ENCODE measurements around the gene ZNF534. TPM values are rescaled to one million over a fixed set of nuclear protein-coding genes. Genes with fewer than 3 reads are reported as not detected.

ZNF534 gene
- not detected for total RNA-seq
- polyA plus RNA-seq (2013, experiment 1 of 2), result not detected
- polyA plus RNA-seq (2013, experiment 2 of 2), result 0.04 TPM
- total RNA-seq, result 0 to 0.60 (median 0.09) reads per million in 172 experiments

DNA sequence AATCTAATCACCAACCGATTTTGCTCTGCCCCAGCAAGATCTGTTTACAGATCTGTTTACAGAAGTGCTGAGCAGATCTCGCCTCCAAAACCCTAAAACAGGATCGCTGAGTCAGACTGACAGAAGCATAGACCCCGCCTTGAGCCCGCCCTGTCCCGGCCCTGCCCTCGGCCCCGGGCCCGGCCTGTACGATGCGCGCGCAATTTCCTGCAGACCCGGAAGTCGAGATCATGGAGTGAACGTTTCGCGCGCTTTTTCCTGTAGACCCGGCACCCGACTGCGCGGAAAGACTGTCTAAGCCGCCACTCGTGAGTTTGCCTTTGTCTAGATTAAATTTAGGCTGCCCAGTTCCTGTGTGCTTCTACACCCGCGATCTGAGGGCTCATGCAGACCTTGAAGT, at the start of gene ZNF534:
Gene ZNF534, plus strand, starts transcription at position 212 of the 400 bp plus-strand sequence. CDS start 2,327 bp downstream, outside the sequence.
- Histone ChIP-seq H3K36me3 (ENCODE audit: insufficient read depth, low read length) (no peaks in the 10 kb centered on the region), H3K4me1 (ENCODE audit: insufficient read depth, low read length) (no peaks in the 10 kb centered on the region), H3K27ac (ENCODE audit: low read depth in 1 of 2, low read length in 2 of 2) (no peak within 1 kb of the TSS), H3K4me3 (ENCODE audit: low read length) (no peak within 1 kb of the TSS), H3K27me3 (ENCODE audit: control insufficient read depth in 1 of 2, insufficient read depth in 2 of 2, low read length in 2 of 2) (no peaks in the 10 kb centered on the region), H3K9me3 (ENCODE audit: control insufficient read depth in 1 of 2, insufficient read depth in 1 of 2, low read length in 2 of 2) (peaks cover 54 to 80% of the 10 kb centered on the region in 2 experiments)
- H3K36me3 Mint-ChIP-seq (ENCODE audit: low read depth), result peaks cover 41% of the 10 kb centered on the region
- intact Hi-C loops (cut with DNase I, micrococcal nuclease), result no loop called here
- no peaks in the 10 kb centered on the region for H3K4me1 Mint-ChIP-seq (ENCODE audit: low read depth)
- H3K27me3 Mint-ChIP-seq, result no peaks in the 10 kb centered on the region
- ATAC-seq (ENCODE audit: poor library complexity) (no peak), DNase-seq (no peak)
- TF ChIP-seq, protein P1, sequence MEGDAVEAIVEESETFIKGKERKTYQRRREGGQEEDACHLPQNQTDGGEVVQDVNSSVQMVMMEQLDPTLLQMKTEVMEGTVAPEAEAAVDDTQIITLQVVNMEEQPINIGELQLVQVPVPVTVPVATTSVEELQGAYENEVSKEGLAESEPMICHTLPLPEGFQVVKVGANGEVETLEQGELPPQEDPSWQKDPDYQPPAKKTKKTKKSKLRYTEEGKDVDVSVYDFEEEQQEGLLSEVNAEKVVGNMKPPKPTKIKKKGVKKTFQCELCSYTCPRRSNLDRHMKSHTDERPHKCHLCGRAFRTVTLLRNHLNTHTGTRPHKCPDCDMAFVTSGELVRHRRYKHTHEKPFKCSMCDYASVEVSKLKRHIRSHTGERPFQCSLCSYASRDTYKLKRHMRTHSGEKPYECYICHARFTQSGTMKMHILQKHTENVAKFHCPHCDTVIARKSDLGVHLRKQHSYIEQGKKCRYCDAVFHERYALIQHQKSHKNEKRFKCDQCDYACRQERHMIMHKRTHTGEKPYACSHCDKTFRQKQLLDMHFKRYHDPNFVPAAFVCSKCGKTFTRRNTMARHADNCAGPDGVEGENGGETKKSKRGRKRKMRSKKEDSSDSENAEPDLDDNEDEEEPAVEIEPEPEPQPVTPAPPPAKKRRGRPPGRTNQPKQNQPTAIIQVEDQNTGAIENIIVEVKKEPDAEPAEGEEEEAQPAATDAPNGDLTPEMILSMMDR (IDR thresholded peaks at IDR 0.05), result no peak
- H3K27ac Mint-ChIP-seq, result no peak within 1 kb of the TSS
- ChIA-PET CTCF (no interaction called here), POLR2A (no interaction called here)
- no peak within 1 kb of the TSS for H3K4me3 Mint-ChIP-seq
- peaks cover 15% of the 10 kb centered on the region for H3K9me3 Mint-ChIP-seq

DNA sequence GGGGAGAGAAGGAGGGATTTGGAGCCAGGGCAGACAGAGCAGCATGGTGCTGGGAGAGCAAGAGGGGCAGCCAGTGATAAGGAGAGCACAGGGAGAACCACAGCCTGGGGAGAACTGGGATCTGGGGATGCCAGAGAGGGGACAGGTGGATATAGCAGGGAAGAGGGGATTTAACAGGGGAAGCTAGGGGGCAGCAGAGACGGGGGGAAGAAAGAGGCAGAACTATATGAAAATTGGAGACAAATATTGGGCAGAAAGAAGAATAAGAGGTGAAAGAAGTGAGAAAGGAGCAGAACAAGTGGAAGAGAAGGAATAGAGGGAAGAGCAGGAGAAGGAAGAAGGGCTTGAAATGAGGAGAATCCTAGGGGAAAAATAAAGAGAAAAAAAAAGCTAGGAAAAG, 37.8 kb upstream of the ZNF534 start:
- ChIA-PET CTCF (no interaction called here), POLR2A (no interaction called here)
- Histone ChIP-seq H3K27me3 (ENCODE audit: control insufficient read depth in 1 of 2, insufficient read depth in 2 of 2, low read length in 2 of 2) (no peaks in the 10 kb centered on the region), H3K9me3 (ENCODE audit: control insufficient read depth in 1 of 2, insufficient read depth in 1 of 2, low read length in 2 of 2) (peaks cover 76 to 84% of the 10 kb centered on the region in 2 experiments), H3K36me3 (ENCODE audit: insufficient read depth, low read length) (no peaks in the 10 kb centered on the region), H3K4me3 (ENCODE audit: low read length) (no peak overlapping the region), H3K27ac (ENCODE audit: low read depth in 1 of 2, low read length in 2 of 2) (no peak overlapping the region), H3K4me1 (ENCODE audit: insufficient read depth, low read length) (no peaks in the 10 kb centered on the region)
- H3K9me3 Mint-ChIP-seq, result peaks cover 18% of the 10 kb centered on the region
- H3K4me3 Mint-ChIP-seq, result no peak overlapping the region
- ATAC-seq (ENCODE audit: poor library complexity), result no peak
- H3K27me3 Mint-ChIP-seq, result no peaks in the 10 kb centered on the region
- H3K4me1 Mint-ChIP-seq (ENCODE audit: low read depth), result no peaks in the 10 kb centered on the region
- intact Hi-C loops (cut with DNase I, micrococcal nuclease), result no loop called here
- DNase-seq, result no peak
- H3K27ac Mint-ChIP-seq, result no peak overlapping the region
- H3K36me3 Mint-ChIP-seq (ENCODE audit: low read depth), result peaks cover 87% of the 10 kb centered on the region
- TF ChIP-seq, protein P1 (IDR thresholded peaks at IDR 0.05), result no peak

DNA sequence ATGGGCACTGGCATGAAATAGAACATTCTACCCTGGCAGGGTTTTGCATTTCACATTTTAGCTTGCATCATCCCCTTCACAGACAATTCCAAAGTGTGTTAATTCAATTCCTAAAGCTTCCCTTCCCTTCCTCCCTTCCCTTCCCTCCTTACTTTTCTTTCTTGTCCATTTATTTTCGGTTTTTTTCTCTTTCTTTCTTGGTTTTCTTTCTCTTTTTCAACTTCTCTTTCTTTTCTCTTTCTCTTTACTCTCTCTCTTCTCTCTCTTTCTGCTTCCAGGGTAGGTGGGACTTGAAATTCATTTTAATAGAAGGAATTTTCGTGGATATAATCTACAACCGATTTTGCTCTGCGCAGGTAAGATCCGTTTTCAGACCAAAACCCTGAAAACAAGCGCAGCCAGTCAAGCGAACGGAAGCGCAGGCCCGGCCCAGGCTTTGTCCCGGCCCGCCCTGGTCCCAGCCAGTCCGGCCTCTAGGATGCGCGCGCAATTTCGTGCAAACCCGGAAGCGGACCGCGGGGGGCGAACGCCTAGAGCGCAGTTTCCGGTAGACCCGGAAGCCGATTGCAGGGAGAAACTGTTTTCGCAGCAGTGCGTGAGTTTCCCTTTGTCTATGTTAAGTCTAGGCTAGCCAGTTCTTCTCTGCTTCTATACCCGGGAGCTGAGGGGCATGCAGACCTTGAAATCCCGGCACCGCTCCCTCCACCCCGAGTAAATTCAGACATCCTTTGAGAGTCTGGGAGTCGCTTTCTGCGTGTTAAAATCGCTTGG, 31.5 kb upstream of the ZNF534 start, which contains the start of gene ZNF528:
Gene ZNF528, plus strand, starts transcription at position 540 of the 771 bp plus-strand sequence. CDS start 4,165 bp downstream, outside the sequence.
- Mint-ChIP-seq H3K4me3 (peak within 1 kb of the TSS; percentile 93), H3K9me3 (peaks cover 22% of the 10 kb centered on the region), H3K4me1 (ENCODE audit: low read depth) (peaks cover 20% of the 10 kb centered on the region), H3K36me3 (ENCODE audit: low read depth) (peaks cover 88% of the 10 kb centered on the region), H3K27me3 (no peaks in the 10 kb centered on the region), H3K27ac (peak within 1 kb of the TSS; percentile 93)
- CTCF ChIA-PET, result no interaction called here
- peak; percentile 97 for ATAC-seq (ENCODE audit: poor library complexity)
- POLR2A ChIA-PET, result interaction anchor here (1.2 to 1.9 kb wide), 2 partner anchors 28 to 61 kb away, joined by 4 to 18 read pairs; partner anchors contain the start of genes ZNF610 and ZNF880
- intact Hi-C loops (cut with DNase I, micrococcal nuclease), result loop anchor here in 1 of 2 experiments (2.0 to 5.0 kb wide), 3 partner anchors 27 to 240 kb away; partner anchors contain the start of genes ZNF808 and ZNF83
- Histone ChIP-seq H3K4me3 (ENCODE audit: low read length) (peak within 1 kb of the TSS; percentile 71), H3K36me3 (ENCODE audit: insufficient read depth, low read length) (peaks cover 6% of the 10 kb centered on the region), H3K27ac (ENCODE audit: low read depth in 1 of 2, low read length in 2 of 2) (peak within 1 kb of the TSS; percentile 25 to 62), H3K9me3 (ENCODE audit: control insufficient read depth in 1 of 2, insufficient read depth in 1 of 2, low read length in 2 of 2) (peaks cover 53 to 65% of the 10 kb centered on the region in 2 experiments), H3K27me3 (ENCODE audit: control insufficient read depth in 1 of 2, insufficient read depth in 2 of 2, low read length in 2 of 2) (no peaks in the 10 kb centered on the region), H3K4me1 (ENCODE audit: insufficient read depth, low read length) (peaks cover 20% of the 10 kb centered on the region)
- TF ChIP-seq, protein P1 (IDR thresholded peaks at IDR 0.05), result no peak
- DNase-seq, result peak; percentile 84 to 95 (median 92)
